Urinary bladder (tissue), 4 donors: ENCODE data around the gene YPEL1. TPM values are rescaled to one million over a fixed set of nuclear protein-coding genes. Genes with fewer than 3 reads are reported as not detected.
"Not testable (repeated sequence)": the region's sequence is repeated elsewhere in the genome, so short reads cannot be mapped to it uniquely, and the experiment has no call there.

Experiments
- DNase-seq: peaks from one replicate; pipeline ENCODE4 v3.0.0-alpha.2; 2015; ENCODE audit errors: extremely low spot score
- H3K27ac ChIP-seq: one replicate; pipeline ENCODE4 v1.5.1; 2013; ENCODE audit warnings: low read depth, mild to moderate bottlenecking, moderate library complexity
- H3K36me3 ChIP-seq: one replicate; pipeline ENCODE4 v1.6.1; 2013; ENCODE audit warnings: mild to moderate bottlenecking, moderate library complexity; ENCODE audit not compliant: insufficient read depth
- H3K4me1 ChIP-seq: one replicate; pipeline ENCODE4 v1.6.1; 2013; ENCODE audit warnings: mild to moderate bottlenecking, moderate library complexity; ENCODE audit not compliant: insufficient read depth
- H3K4me3 ChIP-seq: one replicate; pipeline ENCODE4 v1.5.1; 2013; ENCODE audit warnings: low read depth, low read length
- WGBS: extraction: QIAGEN DNeasy Blood & Tissue Kit; methylation state at CpG from one replicate; pipeline ENCODE4 v1.1.7; 2013; 5-methylcytosine and 5-hydroxymethylcytosine counted together
- polyA plus RNA-seq: library from polyadenylated mRNA; stranded (reverse); fragments of 200-250 nt; gene quantifications from one replicate; pipeline ENCODE4 v1.2.3, GENCODE V29; 2013
- total RNA-seq: library from RNA; depleted of rRNA; stranded (reverse); fragments of >200 nt; gene quantifications from one replicate; pipeline ENCODE4 v1.2.3, GENCODE V29; 2014
- donor health status: healthy with polysubstance abuse.
- donor health status: healthy.

YPEL1 gene
- total and polyA plus RNA-seq, 2 donors = 5.5 to 7.0 TPM

DNA sequence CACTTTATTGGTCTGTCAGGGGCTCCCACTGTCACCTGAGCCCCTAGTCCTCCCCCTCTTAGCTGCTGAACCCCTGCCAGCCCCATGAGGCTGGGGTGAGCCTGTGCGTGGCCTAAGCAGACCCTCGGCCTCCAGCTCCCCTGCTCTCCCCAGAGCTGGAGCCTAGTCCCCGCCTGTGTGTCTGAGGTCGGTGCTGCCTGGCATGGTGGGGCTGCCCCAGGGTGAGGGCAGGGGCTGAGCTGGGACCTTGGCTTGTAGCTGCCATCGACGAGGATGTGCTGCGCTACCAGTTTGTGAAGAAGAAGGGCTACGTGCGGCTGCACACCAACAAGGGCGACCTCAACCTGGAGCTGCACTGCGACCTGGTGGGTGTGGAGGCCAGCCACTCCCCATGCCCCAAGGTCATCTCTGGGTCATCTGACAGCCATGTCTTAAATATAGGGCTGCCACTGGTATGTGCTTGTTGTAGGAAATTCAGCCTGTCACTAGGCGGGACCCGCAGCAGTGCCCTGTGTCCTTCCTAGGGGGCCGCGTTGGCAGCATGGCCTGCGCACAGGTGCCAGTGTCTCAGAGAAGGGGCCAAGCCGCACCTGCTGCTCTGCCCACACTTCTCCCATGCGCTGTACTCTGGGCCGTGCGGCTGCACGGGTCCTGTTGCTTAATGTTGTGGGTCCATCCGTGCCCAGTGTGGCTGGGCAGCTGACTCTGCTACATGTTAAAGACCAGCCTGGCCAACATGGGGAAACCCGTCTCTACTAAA, 48.8 kb downstream of the YPEL1 start:
- no peaks in the 10 kb centered on the region for H3K4me1 ChIP-seq
- no peak overlapping the region for H3K27ac ChIP-seq
- WGBS = 94% methylated on average over 23 of the region's 23 CpGs
- H3K36me3 ChIP-seq = no peaks in the 10 kb centered on the region
- DNase-seq = no peak
- H3K4me3 ChIP-seq = no peak overlapping the region

DNA sequence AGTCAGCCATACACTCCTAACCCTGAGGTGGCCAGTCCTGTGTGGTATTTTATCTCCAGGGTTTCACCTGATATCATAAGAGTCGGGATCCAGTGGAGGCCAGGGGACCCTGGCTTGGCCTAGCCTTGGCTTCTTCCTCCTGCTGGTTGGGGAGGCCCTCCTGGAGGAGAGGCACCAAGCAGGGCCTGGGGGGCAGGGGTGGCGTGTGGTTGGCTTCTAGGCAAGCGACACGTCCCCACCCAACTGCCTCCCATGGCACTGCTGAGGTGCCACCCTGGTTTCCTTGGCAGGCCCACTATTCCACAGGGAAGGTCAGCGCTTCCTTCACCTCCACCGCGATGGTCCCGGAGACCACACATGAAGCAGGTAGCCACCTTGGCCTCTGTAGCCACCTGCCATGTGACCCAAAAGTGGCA, 49.4 kb downstream of the YPEL1 start:
- H3K27ac ChIP-seq = no peak overlapping the region
- no peak overlapping the region for H3K4me3 ChIP-seq
- DNase-seq = no peak
- 94% methylated on average over 8 of the region's 8 CpGs for WGBS
- no peaks in the 10 kb centered on the region for H3K4me1 ChIP-seq
- H3K36me3 ChIP-seq = no peaks in the 10 kb centered on the region

- DNase-seq = no peak
- Histone ChIP-seq H3K4me3 (no peak overlapping the region), H3K27ac (no peak overlapping the region), H3K36me3 (no peaks in the 10 kb centered on the region), H3K4me1 (no peaks in the 10 kb centered on the region)
- WGBS = 81% methylated on average over 8 of the region's 8 CpGs
These were observed 50.5 kb downstream of the YPEL1 start for GRCh38 chr22:21685164-21685513.

- Histone ChIP-seq H3K36me3 (no peaks in the 10 kb centered on the region), H3K4me1 (no peaks in the 10 kb centered on the region), H3K27ac (no peak overlapping the region), H3K4me3 (no peak overlapping the region)
- WGBS = 93% methylated on average over 19 of the region's 19 CpGs
- DNase-seq = no peak
These were observed 51.0 kb downstream of the YPEL1 start for GRCh38 chr22:21684492-21685163.

GRCh38 chr22:21683401-21683811, 52.2 kb downstream of the YPEL1 start:
- no peak for DNase-seq
- WGBS = 87% methylated on average over 7 of the region's 7 CpGs
- no peaks in the 10 kb centered on the region for H3K36me3 ChIP-seq
- H3K4me3 ChIP-seq = no peak overlapping the region
- no peak overlapping the region for H3K27ac ChIP-seq
- H3K4me1 ChIP-seq = no peaks in the 10 kb centered on the region

DNA sequence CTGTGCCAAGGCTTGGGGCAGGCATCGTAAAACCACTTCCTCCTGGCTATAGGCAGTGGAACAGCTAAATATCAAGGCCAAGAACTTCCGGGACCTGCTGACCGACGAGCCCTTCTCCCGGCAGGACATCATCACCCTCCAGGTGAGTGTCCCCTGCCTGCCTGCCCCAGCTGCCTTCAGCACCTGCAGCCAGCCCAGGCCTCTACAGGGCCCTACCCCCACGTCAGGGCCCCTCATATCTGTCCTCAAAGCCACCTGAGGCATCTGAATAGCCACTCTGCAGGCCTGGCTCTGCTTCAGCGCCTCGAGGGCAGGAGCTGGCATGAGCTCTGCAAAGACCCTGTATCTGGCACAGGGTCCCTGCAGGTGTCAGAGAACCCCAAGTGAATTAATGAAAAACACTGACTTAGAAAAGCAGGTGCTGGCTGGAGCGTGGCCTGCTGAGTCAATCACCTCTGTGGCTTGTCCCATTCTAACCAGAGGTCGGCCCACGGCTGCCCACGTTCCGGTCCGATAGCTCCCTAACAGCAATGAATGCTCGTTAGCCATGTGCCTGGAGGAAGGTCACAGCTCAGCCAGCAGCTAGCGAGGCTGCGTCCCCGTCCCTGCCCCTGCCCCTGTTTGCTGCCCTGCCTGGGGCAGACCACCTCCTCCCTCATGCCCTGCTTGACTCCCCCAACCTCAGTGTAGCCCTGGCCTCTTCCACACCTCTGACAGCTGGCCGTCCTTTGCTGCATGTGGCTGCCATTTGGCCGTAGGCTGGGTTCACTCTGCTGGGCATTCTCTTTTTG, 53.0 kb downstream of the YPEL1 start:
- WGBS = 92% methylated on average over 20 of the region's 20 CpGs
- no peak for DNase-seq
- Histone ChIP-seq H3K27ac (no peak overlapping the region), H3K4me1 (no peaks in the 10 kb centered on the region), H3K36me3 (no peaks in the 10 kb centered on the region), H3K4me3 (no peak overlapping the region)

- Histone ChIP-seq H3K27ac (no peak overlapping the region), H3K4me1 (no peaks in the 10 kb centered on the region), H3K4me3 (no peak overlapping the region), H3K36me3 (no peaks in the 10 kb centered on the region)
- no peak for DNase-seq
- 85% methylated on average over 24 of the region's 24 CpGs for WGBS
These were observed 53.8 kb downstream of the YPEL1 start for GRCh38 chr22:21681566-21682370.

DNA sequence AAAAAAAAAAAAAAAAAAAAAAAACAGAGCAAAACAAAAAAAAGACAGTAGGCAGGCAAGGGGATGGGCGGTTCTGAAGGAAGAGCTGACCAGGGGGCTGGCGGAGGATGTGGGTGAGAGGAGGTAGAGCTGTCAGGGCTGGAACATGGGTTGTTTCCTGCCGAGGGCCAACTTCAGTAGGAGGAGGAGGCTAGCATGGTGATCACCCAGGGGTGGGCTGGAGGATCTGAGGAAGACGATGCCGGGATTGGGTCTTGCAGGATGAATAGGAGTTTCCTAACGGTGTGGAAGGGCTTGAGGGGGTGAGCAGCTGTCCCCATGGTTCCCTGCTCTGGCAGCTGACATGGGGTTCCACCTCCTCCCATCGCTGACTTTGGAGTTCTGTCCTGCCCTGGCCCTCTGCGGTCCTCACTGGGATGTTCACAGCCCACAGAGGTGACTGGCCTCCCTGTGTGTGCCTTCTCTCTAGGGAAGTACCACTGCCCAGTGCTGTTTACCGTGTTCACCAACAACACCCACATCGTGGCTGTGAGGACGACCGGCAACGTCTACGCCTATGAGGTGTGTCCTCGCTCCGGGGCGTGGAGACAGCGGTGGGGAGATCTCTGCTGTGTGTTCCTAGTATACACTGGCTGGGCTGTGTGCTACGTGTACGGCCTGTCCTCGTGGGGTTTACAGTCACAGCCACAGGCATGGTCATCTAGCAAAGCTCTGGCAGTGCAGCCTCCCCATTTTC, 54.6 kb downstream of the YPEL1 start:
- no peaks in the 10 kb centered on the region for H3K36me3 ChIP-seq
- 95% methylated on average over 21 of the region's 21 CpGs for WGBS
- no peak overlapping the region for H3K4me3 ChIP-seq
- no peaks in the 10 kb centered on the region for H3K4me1 ChIP-seq
- H3K27ac ChIP-seq = no peak overlapping the region
- no peak for DNase-seq

DNA sequence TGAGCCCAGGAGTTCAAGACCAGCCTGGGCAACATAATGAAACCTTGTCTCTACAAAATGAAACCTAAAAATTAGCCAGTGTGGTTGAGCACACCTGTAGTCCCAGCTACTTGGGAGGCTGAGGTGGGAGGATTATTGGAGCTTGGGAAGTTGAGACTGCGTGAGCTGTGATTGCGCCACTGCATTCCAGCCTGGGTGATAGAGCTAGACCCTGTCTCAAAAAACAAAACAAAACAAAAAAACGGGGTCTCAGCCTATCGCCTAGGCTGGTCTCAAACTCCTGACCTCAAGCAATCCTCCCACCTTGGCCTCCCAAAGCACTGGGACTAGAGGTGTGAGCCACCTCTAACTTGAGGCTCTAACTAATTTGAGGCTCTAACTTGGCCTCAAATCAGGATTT, 56.2 kb downstream of the YPEL1 start:
- 97% methylated on average over 4 of the region's 4 CpGs for WGBS
- DNase-seq = no peak
- Histone ChIP-seq H3K4me3 (no peak overlapping the region), H3K36me3 (peaks cover 3% of the 10 kb centered on the region), H3K4me1 (no peaks in the 10 kb centered on the region), H3K27ac (no peak overlapping the region)

GRCh38 chr22:21678842-21679241, 56.8 kb downstream of the YPEL1 start:
- not testable (repeated sequence) for H3K36me3 ChIP-seq, H3K4me3 ChIP-seq, DNase-seq, H3K4me1 ChIP-seq, H3K27ac ChIP-seq
- WGBS = 98% methylated on average over 12 of the region's 12 CpGs

GRCh38 chr22:21677606-21678443, 57.8 kb downstream of the YPEL1 start:
- H3K4me3 ChIP-seq = no peak overlapping the region
- no peak overlapping the region for H3K27ac ChIP-seq
- WGBS = 88% methylated on average over 15 of the region's 15 CpGs
- no peaks in the 10 kb centered on the region for H3K4me1 ChIP-seq
- DNase-seq = no peak
- peaks cover 5% of the 10 kb centered on the region for H3K36me3 ChIP-seq

- no peaks in the 10 kb centered on the region for H3K4me1 ChIP-seq
- no peak overlapping the region for H3K4me3 ChIP-seq
- H3K36me3 ChIP-seq = peaks cover 8% of the 10 kb centered on the region
- DNase-seq = no peak
- no peak overlapping the region for H3K27ac ChIP-seq
- WGBS = 95% methylated on average over 12 of the region's 12 CpGs
These were observed 60.9 kb downstream of the YPEL1 start for GRCh38 chr22:21674638-21675245.
